ENCODE results near the gene APOC1. TPM values are rescaled to one million over a fixed set of nuclear protein-coding genes. Genes with fewer than 3 reads are reported as not detected.

Gene APOC1
- total RNA-seq, 1 experiment from 2014 or later = 86.5 TPM

GRCh38 chr19:44871809-44872208, 42.6 kb upstream of the APOC1 start:
- H3K27ac Mint-ChIP-seq = no peak overlapping the region
- ATAC-seq (no peak), DNase-seq (ENCODE audit: low spot score) (no peak)
- peaks cover 71% of the 10 kb centered on the region for H3K36me3 Mint-ChIP-seq
- H3K9me3 Mint-ChIP-seq = no peaks in the 10 kb centered on the region
- ChIA-PET POLR2A (interaction anchor here (0.6 kb wide), 1 partner anchor 11 kb away, joined by 3 read pairs; no protein-coding TSS in a partner anchor), CTCF (no interaction called here)
- H3K27me3 Mint-ChIP-seq (ENCODE audit: low read depth) = no peaks in the 10 kb centered on the region
- no peak overlapping the region for H3K4me3 Mint-ChIP-seq
- H3K4me1 Mint-ChIP-seq = peaks cover 8% of the 10 kb centered on the region
- TF ChIP-seq, protein P1, sequence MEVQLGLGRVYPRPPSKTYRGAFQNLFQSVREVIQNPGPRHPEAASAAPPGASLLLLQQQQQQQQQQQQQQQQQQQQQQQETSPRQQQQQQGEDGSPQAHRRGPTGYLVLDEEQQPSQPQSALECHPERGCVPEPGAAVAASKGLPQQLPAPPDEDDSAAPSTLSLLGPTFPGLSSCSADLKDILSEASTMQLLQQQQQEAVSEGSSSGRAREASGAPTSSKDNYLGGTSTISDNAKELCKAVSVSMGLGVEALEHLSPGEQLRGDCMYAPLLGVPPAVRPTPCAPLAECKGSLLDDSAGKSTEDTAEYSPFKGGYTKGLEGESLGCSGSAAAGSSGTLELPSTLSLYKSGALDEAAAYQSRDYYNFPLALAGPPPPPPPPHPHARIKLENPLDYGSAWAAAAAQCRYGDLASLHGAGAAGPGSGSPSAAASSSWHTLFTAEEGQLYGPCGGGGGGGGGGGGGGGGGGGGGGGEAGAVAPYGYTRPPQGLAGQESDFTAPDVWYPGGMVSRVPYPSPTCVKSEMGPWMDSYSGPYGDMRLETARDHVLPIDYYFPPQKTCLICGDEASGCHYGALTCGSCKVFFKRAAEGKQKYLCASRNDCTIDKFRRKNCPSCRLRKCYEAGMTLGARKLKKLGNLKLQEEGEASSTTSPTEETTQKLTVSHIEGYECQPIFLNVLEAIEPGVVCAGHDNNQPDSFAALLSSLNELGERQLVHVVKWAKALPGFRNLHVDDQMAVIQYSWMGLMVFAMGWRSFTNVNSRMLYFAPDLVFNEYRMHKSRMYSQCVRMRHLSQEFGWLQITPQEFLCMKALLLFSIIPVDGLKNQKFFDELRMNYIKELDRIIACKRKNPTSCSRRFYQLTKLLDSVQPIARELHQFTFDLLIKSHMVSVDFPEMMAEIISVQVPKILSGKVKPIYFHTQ (CRISPR knock-in tag; IDR thresholded peaks at IDR 0.05) = no peak
- no peak for TF ChIP-seq ETV6 (CRISPR knock-in tag; IDR thresholded peaks at IDR 0.05)
- no peak for TF ChIP-seq ZBTB43 (CRISPR knock-in tag; IDR thresholded peaks at IDR 0.05)
- no peak for TF ChIP-seq ERG (CRISPR knock-in tag; IDR thresholded peaks at IDR 0.05)
- no peak for TF ChIP-seq FOXJ3 (CRISPR knock-in tag; IDR thresholded peaks at IDR 0.05; ENCODE audit: borderline replicate concordance)
- TF ChIP-seq, protein P2, sequence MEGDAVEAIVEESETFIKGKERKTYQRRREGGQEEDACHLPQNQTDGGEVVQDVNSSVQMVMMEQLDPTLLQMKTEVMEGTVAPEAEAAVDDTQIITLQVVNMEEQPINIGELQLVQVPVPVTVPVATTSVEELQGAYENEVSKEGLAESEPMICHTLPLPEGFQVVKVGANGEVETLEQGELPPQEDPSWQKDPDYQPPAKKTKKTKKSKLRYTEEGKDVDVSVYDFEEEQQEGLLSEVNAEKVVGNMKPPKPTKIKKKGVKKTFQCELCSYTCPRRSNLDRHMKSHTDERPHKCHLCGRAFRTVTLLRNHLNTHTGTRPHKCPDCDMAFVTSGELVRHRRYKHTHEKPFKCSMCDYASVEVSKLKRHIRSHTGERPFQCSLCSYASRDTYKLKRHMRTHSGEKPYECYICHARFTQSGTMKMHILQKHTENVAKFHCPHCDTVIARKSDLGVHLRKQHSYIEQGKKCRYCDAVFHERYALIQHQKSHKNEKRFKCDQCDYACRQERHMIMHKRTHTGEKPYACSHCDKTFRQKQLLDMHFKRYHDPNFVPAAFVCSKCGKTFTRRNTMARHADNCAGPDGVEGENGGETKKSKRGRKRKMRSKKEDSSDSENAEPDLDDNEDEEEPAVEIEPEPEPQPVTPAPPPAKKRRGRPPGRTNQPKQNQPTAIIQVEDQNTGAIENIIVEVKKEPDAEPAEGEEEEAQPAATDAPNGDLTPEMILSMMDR (IDR thresholded peaks at IDR 0.05) = no peak
- no peak for TF ChIP-seq IRF2 (CRISPR knock-in tag; IDR thresholded peaks at IDR 0.05; ENCODE audit: borderline replicate concordance, low read depth)
- TF ChIP-seq KAT7 (CRISPR knock-in tag; IDR thresholded peaks at IDR 0.05; ENCODE audit: borderline replicate concordance) = no peak
- TF ChIP-seq HMGA2 (CRISPR knock-in tag; IDR thresholded peaks at IDR 0.05) = no peak
- TF ChIP-seq, protein P3, sequence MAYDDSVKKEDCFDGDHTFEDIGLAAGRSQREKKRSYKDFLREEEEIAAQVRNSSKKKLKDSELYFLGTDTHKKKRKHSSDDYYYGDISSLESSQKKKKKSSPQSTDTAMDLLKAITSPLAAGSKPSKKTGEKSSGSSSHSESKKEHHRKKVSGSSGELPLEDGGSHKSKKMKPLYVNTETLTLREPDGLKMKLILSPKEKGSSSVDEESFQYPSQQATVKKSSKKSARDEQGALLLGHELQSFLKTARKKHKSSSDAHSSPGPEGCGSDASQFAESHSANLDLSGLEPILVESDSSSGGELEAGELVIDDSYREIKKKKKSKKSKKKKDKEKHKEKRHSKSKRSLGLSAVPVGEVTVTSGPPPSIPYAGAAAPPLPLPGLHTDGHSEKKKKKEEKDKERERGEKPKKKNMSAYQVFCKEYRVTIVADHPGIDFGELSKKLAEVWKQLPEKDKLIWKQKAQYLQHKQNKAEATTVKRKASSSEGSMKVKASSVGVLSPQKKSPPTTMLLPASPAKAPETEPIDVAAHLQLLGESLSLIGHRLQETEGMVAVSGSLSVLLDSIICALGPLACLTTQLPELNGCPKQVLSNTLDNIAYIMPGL (CRISPR knock-in tag; IDR thresholded peaks at IDR 0.05) = no peak
- TF ChIP-seq ZNF532 (CRISPR knock-in tag; IDR thresholded peaks at IDR 0.05; ENCODE audit: borderline replicate concordance) = no peak
- no peak for TF ChIP-seq GTF2I (CRISPR knock-in tag; conservative IDR thresholded peaks at IDR 0.05)
- no peak for TF ChIP-seq ZNF281 (CRISPR knock-in tag; IDR thresholded peaks at IDR 0.05)
- no peak for TF ChIP-seq SOX15 (CRISPR knock-in tag; IDR thresholded peaks at IDR 0.05)
- no peak for TF ChIP-seq RELA (CRISPR knock-in tag; IDR thresholded peaks at IDR 0.05; ENCODE audit: borderline replicate concordance)
- TF ChIP-seq, protein P4, sequence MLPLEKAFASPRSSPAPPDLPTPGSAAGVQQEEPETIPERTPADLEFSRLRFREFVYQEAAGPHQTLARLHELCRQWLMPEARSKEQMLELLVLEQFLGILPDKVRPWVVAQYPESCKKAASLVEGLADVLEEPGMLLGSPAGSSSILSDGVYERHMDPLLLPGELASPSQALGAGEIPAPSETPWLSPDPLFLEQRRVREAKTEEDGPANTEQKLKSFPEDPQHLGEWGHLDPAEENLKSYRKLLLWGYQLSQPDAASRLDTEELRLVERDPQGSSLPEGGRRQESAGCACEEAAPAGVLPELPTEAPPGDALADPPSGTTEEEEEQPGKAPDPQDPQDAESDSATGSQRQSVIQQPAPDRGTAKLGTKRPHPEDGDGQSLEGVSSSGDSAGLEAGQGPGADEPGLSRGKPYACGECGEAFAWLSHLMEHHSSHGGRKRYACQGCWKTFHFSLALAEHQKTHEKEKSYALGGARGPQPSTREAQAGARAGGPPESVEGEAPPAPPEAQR (CRISPR knock-in tag; IDR thresholded peaks at IDR 0.05) = no peak
- TF ChIP-seq ESRRA (CRISPR knock-in tag; IDR thresholded peaks at IDR 0.05; ENCODE audit: borderline replicate concordance) = no peak
- TF ChIP-seq ATF1 (CRISPR knock-in tag; IDR thresholded peaks at IDR 0.05) = no peak
